Renal pelvis (tissue), 12 donors: ENCODE results near the gene RASGRP3. TPM values are rescaled to one million over a fixed set of nuclear protein-coding genes. Genes with fewer than 3 reads are reported as not detected.
"Not testable (repeated sequence)": the region's sequence is repeated elsewhere in the genome, so short reads cannot be mapped to it uniquely, and the experiment has no call there.

Experiments
- DNase-seq: peaks from one replicate; pipeline ENCODE4 v3.0.0-alpha.2; 2013
- long read RNA-seq, 16 experiments: transcript quantifications; one replicate each; lab custom pipeline, GENCODE V29; 2026
- polyA plus RNA-seq, 3 donors: library from polyadenylated mRNA; unstranded; fragments of 120-200 nt; gene quantifications; one replicate each; pipeline ENCODE4 v1.2.1, GENCODE V29; 2013; ENCODE audit not compliant: insufficient read length in 3 of 3

Gene RASGRP3, protein sequence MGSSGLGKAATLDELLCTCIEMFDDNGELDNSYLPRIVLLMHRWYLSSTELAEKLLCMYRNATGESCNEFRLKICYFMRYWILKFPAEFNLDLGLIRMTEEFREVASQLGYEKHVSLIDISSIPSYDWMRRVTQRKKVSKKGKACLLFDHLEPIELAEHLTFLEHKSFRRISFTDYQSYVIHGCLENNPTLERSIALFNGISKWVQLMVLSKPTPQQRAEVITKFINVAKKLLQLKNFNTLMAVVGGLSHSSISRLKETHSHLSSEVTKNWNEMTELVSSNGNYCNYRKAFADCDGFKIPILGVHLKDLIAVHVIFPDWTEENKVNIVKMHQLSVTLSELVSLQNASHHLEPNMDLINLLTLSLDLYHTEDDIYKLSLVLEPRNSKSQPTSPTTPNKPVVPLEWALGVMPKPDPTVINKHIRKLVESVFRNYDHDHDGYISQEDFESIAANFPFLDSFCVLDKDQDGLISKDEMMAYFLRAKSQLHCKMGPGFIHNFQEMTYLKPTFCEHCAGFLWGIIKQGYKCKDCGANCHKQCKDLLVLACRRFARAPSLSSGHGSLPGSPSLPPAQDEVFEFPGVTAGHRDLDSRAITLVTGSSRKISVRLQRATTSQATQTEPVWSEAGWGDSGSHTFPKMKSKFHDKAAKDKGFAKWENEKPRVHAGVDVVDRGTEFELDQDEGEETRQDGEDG
- polyA plus RNA-seq, result 10 to 100 TPM; 15.2 to 25.3 (median 21.8) TPM
- long read RNA-seq, donor 1, full-length matches to known transcripts, result 1 of 1 reads
- long read RNA-seq, donor 1, partial matches to known transcripts, result 0 of 1 reads
- long read RNA-seq, donor 1, other reads (novel, unspliced or antisense), result 0 of 1 reads
- long read RNA-seq, donor 2, full-length matches to known transcripts, result 2 of 2 reads
- long read RNA-seq, donor 2, partial matches to known transcripts, result 0 of 2 reads
- long read RNA-seq, donor 2, other reads (novel, unspliced or antisense), result 0 of 2 reads
- long read RNA-seq, donor 3, full-length matches to known transcripts, result 2 of 2 reads
- long read RNA-seq, donor 3, partial matches to known transcripts, result 0 of 2 reads
- long read RNA-seq, donor 3, other reads (novel, unspliced or antisense), result 0 of 2 reads
- long read RNA-seq, donor 4, partial matches to known transcripts, result 0 of 3 reads
- long read RNA-seq, donor 4, other reads (novel, unspliced or antisense), result 0 of 3 reads
- long read RNA-seq, donor 5, full-length matches to known transcripts, result 1 of 1 reads
- long read RNA-seq, donor 5, partial matches to known transcripts, result 0 of 1 reads
- long read RNA-seq, donor 5, other reads (novel, unspliced or antisense), result 0 of 1 reads
- long read RNA-seq, donor 6, full-length matches to known transcripts, result 2 of 2 reads
- long read RNA-seq, donor 6, partial matches to known transcripts, result 0 of 2 reads
- long read RNA-seq, donor 6, other reads (novel, unspliced or antisense), result 0 of 2 reads
- long read RNA-seq, donor 7, full-length matches to known transcripts, result 1 of 1 reads
- long read RNA-seq, donor 7, partial matches to known transcripts, result 0 of 1 reads
- long read RNA-seq, donor 7, other reads (novel, unspliced or antisense), result 0 of 1 reads
- long read RNA-seq, donor 8, full-length matches to known transcripts, result 1 of 1 reads
- long read RNA-seq, donor 8, partial matches to known transcripts, result 0 of 1 reads
- long read RNA-seq, donor 8, other reads (novel, unspliced or antisense), result 0 of 1 reads
- long read RNA-seq, donor 9, full-length matches to known transcripts, result 1 of 1 reads
- long read RNA-seq, donor 9, partial matches to known transcripts, result 0 of 1 reads
- long read RNA-seq, donor 9, other reads (novel, unspliced or antisense), result 0 of 1 reads
- long read RNA-seq, donor 10, partial matches to known transcripts, result 14 of 15 reads
- long read RNA-seq, donor 10, other reads (novel, unspliced or antisense), result 0 of 15 reads
- long read RNA-seq, donor 11, full-length matches to known transcripts, result 1 of 1 reads
- long read RNA-seq, donor 11, partial matches to known transcripts, result 0 of 1 reads
- long read RNA-seq, donor 11, other reads (novel, unspliced or antisense), result 0 of 1 reads
- long read RNA-seq, donor 12, full-length matches to known transcripts, result 2 of 19 reads
- long read RNA-seq, donor 12, partial matches to known transcripts, result 17 of 19 reads
- long read RNA-seq, donor 12, other reads (novel, unspliced or antisense), result 0 of 19 reads
- long read RNA-seq, donor 13, partial matches to known transcripts, result 0 of 1 reads
- long read RNA-seq, donor 13, other reads (novel, unspliced or antisense), result 0 of 1 reads
- long read RNA-seq, donor 14, result 0 reads
- long read RNA-seq, donor 15, full-length matches to known transcripts, result 1 of 1 reads
- long read RNA-seq, donor 15, partial matches to known transcripts, result 0 of 1 reads
- long read RNA-seq, donor 15, other reads (novel, unspliced or antisense), result 0 of 1 reads
- long read RNA-seq, donor 16, partial matches to known transcripts, result 8 of 17 reads
- long read RNA-seq, donor 16, other reads (novel, unspliced or antisense), result 9 of 17 reads

DNA sequence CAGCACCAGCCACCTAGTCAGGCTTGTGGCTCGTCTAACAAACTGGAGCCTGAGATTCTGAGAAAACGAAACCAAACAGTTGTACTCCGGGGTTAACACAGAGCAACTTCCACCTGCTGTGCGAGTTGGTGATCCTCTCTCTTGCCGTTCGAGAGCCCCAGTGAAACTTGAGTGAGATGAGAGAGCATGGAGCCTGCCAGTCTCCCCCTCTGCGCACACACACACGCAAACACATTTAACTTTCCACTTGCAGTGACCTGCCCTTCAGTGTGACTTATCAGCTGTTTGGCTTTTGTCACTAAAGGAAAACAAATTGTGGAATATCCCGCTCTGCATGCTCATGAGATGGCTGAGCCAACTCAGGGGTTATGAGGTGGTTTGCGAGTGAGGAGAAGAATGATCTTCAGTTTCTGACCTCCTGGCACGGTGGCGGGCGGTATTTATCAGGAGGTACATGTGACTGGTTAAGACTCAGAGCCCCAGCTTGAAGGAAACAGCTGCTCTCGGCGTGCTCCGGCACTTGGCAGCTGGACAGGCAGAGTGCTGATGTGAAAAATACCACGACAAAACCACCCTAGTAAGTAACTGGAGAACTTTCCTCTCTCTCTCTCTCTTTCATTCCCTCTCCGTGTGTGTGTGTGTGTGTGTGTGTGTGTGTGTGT, at the start of gene RASGRP3:
RASGRP3 (plus strand) TSS at position 519 of the 662 bp plus-strand sequence. CDS start 38,488 bp downstream, outside the sequence.
- peak; percentile 84 for DNase-seq

DNA sequence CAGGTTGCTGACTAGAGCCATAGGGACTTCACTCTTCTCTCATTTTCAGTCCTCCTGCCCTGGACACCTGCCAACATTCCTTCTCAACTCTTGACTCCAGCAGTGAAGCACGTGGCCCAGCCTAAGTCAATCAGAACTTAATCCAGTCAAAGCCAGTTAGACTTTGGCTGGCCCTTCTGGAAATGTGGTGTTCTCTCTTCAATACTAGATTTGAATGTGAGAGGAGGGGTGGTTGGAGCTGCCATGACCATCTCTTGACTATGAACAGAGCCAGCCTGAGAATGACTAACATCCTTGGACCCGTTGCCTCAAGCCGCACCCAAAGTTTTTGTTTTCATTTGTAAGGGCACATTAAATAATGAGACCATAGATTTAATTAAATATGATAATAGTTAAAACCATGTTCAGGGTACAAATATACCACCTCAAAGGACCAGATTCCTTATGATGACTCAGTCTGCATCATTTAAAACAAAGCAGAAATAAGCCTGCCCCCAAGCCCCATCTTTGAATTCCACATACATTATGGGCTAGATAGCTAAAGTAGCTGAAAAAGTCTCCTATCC, 49.7 kb upstream of the RASGRP3 start:
- DNase-seq, result no peak

DNA sequence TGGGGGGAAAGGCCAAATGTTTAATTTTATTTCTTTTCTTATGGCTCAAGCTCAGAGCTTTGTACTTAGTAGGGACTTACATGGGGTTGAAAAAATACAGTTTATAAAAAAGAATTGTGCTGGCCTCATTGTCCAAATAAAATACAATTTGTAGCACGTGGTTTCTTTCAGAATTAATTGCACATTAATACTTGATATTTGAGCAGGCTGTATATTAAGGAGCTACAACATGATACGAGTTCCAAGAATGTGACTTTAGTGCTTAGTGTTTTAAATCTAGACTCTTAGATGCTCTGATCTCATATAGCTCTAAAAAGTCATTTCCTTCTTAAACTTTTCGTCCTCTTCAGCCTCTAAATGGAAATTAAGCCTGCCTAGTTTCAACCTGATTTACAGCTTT, 46.4 kb upstream of the RASGRP3 start:
- peak; percentile 54 for DNase-seq

DNA sequence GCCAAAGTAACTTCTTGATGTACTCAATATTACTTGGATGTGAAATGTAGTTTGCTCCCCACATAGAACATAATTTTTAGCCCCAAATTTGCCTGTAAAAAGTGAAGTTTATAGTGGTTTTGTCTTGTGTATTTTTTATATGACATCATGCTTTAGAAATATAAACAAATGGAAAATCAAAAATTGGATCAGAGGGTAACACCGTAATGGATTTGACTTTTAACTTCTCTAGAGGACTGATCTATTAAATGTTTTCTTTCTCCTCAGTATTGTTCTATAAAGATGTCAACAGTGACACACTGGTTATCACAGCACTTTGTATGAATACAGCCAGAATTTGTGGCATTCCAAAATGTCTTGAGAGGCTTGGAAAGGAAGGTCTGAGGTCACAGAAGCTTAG, 45.6 kb upstream of the RASGRP3 start:
- no peak for DNase-seq

DNA sequence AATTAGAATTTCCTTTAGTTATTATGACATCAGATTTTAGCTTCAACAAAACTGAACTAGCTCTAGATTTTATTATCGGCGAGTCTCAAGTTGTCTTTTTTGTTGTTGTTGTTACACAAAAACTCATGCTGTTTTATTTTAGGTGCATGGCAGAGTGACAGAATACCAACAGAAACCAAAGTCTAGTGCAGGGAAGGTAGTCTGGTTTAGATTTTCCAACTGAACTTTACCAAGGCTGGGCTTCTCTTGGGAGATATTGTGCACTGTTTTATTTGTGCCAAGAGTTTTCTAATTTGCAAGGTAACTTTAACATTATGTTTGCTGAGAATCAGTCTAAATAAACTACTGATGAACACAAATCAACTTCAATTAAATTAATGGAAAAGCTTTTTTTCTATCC, 43.6 kb upstream of the RASGRP3 start:
- no peak for DNase-seq

DNA sequence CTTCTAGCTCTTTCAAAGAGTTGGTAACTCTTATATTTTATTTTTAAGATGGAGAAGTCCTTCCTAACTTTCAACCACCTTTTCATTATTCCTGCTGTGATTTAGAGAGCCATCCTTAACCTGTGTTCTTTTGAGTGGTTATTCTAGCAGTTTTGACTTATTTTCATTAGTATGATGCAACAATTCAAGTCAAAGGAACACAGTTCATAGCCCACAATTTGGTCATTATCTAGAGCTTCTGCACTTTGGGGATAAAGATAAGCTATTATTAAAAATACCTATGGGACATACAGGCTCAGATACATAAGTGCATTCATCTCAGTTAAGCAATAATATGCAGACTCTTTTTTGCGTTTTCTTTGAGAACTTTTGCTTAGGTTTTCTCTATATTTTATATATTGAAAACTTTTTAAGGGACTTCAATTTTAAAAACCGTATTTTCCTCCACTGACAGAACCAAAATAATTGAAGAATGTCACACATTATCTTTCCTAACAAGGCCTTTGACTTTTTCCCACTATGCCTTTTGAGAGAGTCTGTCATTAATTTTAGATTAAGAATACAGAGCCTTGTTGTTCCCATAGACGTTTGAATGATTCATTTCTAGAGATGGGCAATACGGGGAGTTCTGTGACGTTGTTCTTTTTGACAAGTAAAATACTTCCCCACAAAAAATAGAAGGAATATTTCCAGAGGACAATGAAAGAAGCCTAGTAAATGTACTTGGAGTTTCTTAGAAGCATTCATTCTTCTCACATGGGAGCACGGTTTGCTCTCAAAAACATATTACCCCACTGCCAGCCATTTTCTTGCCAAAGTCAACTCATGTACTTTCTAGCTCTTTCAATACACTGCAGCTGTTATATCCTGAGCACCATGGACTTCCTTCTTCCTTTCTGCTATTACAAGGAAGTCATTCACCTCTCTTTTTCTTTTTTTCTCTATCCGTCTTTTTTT, 42.9 kb upstream of the RASGRP3 start:
- DNase-seq, result no peak

DNA sequence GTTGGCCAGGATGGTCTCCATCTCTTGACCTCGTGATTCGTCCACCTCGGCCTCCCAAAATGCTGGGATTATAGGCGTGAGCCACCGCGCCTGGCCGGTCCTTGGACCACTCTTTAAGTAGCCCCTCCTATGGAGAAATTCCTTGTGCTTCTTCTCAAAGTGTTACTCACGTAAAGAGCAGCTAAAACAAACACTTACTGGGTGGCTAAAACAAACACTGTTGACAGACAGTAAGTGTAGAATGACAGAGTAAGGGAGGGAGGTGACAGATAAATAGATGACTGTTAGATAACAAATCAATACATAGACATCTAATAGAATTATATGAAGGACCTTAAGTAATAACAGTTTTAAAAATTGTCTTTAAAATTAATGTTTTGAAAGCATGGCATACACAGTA, 40.9 kb upstream of the RASGRP3 start:
- DNase-seq, result no peak

DNA sequence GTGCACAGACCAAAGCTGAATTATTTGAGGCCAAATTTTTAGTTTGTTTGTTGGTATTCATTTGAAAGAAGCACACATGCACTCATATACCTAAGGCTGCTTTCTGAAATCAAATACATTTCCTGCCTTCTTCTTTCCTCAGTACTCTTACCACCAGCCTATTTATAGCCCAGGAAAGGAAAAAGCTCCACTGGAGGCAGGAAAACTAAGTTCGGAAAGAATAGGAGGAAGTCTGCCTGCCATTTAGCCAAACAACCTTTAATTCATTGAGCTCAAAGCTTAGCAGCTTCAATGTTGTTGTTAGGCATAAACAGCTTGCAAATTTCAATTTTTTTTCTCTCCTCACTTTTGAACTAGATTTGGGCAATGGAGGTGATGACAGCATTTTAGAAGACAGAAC, 40.4 kb upstream of the RASGRP3 start:
- no peak for DNase-seq

DNA sequence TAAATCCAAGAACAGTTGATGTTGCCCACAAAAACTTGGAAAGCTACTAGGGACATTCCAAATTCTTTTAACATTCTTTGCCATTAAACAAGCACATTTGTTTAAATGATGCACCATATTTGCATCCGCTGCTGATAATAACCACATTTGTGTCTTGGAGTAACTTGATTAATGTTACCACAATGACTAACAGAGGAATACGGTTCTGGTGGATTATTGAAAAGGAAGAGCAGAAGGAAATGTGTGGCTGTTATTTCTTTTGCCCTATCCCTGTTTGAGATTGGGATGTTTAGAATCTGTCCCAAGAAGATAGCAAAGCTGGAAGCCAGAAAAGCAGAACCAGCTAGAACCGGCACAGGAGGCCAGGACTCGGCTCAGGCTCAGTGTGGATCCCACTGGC, 39.2 kb upstream of the RASGRP3 start:
- no peak for DNase-seq

DNA sequence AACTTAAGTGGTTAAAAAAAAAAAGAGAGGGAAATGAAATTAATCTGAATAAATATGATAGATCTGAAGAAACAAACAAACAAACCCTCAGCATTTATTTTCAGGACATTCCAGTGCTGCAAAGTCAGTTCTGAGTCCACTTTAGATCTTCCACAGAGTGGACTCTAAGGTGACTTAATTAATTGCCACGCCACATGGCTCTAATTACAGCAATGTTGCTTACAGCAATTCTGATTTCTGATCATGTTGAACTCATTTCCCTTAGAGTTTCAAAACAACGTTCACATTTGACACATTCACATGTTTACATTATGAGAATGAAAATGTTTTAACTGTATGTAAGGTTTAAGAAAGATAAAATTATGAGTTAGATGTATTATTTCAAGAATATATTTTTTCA, 38.6 kb upstream of the RASGRP3 start:
- no peak for DNase-seq

DNA sequence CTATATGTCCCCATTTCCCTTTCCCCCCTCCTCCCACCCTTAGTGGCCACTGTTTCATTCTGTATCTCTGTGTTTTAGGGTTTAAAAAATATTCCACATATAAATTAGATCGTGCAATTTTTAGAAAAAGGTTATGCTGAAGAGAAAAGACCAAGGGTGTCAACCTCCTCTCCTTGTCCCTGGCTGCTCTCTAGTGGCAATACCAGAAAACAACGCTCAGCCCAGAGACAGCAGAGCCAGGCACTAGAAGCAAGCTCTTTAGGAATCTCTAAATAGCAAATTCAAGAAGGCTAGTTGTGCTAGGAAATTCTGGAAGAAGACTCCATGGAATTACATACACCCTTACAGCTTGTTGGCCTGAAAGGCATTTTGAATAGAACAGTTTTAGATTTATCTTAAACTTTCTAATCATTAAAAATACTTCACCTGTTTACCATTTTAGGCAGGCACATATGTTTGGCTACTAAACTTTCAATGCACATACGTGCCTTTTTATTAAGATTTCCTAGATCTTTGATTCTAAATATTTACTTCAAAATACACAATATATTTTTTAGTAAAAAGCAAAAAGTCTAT, 35.1 kb upstream of the RASGRP3 start:
- no peak for DNase-seq

DNA sequence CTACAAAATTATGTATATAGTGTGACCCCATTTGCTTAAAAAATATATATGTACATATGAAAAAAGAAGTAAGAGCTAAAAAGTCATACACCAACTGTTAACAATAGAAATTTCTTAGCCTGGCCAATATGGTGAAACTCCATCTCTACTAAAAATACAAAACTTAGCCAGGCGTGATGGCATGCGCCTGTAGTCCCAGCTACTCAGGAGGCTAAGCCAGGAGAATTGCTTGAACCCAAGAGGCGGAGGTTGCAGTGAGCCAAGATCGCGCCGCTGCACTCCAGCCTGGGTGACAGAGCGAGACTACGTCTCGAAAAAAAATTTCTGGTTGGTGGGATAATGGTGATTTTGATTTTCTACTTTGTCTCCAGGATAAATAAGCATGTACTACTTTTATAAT, 34.4 kb upstream of the RASGRP3 start:
- DNase-seq, result not testable (repeated sequence)

DNA sequence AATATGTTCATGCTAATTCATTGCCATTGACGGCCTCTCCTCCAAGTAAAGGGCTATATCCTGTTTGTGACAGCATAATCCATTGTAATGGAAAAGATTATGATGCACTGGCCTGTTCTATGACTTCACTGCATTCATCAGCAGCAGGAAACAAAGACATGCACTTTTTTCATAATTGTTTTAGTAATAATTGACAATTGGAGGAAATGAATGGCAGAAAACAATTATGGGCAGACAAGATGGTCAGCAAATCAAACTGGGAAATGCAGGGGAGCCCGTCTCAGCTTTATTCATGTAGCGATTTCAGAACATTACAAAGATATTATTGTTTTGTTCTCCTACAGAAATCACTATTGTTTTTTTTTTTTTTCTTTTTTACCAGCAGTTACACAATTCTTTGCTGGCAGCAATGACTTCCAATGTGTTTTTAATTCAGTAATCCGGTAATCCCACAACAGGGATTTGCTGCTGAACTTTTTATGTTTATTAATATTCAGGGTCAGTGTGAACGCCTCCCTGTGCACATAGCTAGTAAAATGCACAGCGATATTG, 33.8 kb upstream of the RASGRP3 start:
- DNase-seq, result no peak

DNA sequence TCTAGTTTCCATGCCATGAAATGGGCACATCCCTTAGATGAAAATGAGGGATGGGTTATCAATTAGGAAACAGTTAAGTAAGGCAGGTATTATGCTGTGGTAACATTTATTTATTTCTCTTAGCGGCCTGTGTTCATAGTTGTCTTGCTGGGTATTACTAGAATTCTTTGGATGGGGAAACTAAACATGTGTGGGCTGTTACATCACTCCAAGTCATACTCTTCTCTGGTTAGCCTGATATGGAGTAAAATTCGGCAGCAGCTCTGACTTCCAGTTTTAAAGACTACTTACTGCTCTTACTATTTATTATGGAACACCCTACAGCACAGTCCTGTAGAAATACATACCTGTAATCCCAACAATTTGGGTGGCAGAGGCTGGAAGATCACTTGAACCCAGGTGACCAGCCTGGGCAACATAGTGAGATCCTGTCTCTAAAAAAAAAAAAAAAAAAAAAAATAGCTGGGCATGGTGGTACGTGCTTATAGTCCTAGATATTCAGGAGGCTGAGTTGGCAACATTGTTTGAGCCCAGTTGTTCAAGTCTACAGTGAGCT, 33.1 kb upstream of the RASGRP3 start:
- no peak for DNase-seq

DNA sequence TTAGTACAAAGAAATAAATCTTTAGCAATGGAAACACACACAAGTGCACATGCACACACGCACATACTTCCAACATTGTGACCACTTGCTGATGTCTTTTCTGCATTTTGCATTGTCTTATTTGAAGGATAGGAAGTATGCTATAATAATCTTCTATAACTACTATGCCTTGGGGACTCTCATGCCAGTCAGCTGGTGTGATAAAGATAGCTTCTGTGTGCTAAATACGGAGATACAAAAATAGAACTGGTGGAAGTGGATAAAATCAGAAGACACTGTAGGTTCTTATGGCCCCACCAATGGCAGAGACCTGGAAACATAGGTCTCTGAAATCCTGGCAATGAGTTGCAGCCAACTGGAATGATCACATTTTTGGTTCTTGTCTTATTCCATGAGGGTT, 31.5 kb upstream of the RASGRP3 start:
- no peak for DNase-seq
